SJSA1 (cell line): ENCODE results near the gene UFC1. TPM values are rescaled to one million over a fixed set of nuclear protein-coding genes. Genes with fewer than 3 reads are reported as not detected.

ENCODE experiments used
- DNase-seq, 2 experiments: peaks; one replicate each; pipeline ENCODE4 v3.0.0-alpha.2; 2015 to 2020; ENCODE audit warnings: low spot score in 2 of 2, low read depth in 1 of 2
- H3K27ac ChIP-seq: fragments of 250-450 bp; sonication (Bioruptor Pico); 2 replicates; pipeline ENCODE4 v1.5.1; 2020; ENCODE audit warnings: mild to moderate bottlenecking, moderate library complexity
- H3K27me3 ChIP-seq: fragments of 250-450 bp; sonication (Bioruptor Pico); replicated peaks from 2 replicates; pipeline ENCODE4 v1.5.1; 2020; ENCODE audit warnings: mild to moderate bottlenecking, moderate library complexity
- H3K36me3 ChIP-seq: fragments of 250-450 bp; sonication (Bioruptor Pico); 2 replicates; pipeline ENCODE4 v1.5.1; 2020; ENCODE audit warnings: mild to moderate bottlenecking
- H3K4me1 ChIP-seq: fragments of 250-450 bp; sonication (Bioruptor Pico); replicated peaks from 2 replicates; pipeline ENCODE4 v1.6.1; 2021; ENCODE audit warnings: mild to moderate bottlenecking
- H3K4me3 ChIP-seq: fragments of 250-450 bp; sonication (Bioruptor Pico); 2 replicates; pipeline ENCODE4 v1.5.1; 2020; ENCODE audit warnings: mild to moderate bottlenecking
- H3K9me3 ChIP-seq: fragments of 250-450 bp; sonication (Bioruptor Pico); replicated peaks from 2 replicates; pipeline ENCODE4 v1.5.1; 2020; ENCODE audit warnings: mild to moderate bottlenecking
- total RNA-seq: library from RNA; depleted of rRNA; stranded (reverse); fragments of >200 nt; shearing (Covaris generic); gene quantifications from 2 replicates; pipeline ENCODE4 v1.2.3, GENCODE V29; 2014

UFC1 gene
- total RNA-seq, 1 experiment from 2014 or later, result 105 TPM

DNA sequence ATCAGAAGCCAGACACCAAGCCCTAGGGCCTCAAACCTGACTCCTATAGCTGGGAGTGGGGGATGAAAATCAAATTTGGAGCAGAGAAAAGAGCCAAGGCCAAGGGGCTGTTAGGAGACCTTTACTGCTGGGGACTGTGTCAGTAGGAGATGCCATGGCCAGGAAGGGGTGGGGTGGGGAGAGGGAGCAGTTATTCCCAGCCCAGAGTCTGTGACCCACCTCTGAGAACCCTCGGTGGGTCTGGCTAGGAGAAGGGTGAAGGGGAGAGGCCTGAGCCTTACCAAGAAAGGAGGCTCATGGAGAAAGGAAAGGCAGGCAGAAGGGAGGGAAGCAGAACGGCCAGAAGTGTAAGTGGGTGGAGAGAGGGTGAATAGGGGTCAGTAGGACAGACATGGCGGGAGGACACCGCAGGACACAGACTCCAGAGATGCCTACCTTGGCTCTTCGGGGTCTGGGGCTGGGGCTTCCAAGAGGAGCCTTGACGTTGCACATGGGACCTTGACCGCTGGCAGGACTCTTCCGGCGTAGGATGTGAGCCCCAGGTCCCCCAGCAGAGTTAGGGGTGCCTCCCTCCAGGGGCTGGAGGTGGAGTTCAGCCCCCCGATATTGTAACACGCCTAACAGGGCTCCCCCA lies 43.9 kb downstream of the UFC1 start:
- no peak overlapping the region for H3K27ac ChIP-seq
- peaks cover 20% of the 10 kb centered on the region for H3K4me1 ChIP-seq
- H3K4me3 ChIP-seq, result no peak overlapping the region

GRCh38 chr1:161198194-161198896 lies 44.6 kb downstream of the UFC1 start:
- no peaks in the 10 kb centered on the region for H3K27me3 ChIP-seq
- no peak overlapping the region for H3K4me3 ChIP-seq
- H3K4me1 ChIP-seq, result peaks cover 25% of the 10 kb centered on the region
- no peak for DNase-seq
- no peak overlapping the region for H3K27ac ChIP-seq
- peaks cover under 1% of the 10 kb centered on the region for H3K36me3 ChIP-seq
- no peaks in the 10 kb centered on the region for H3K9me3 ChIP-seq

More for the DNA sequence above, 43.9 kb downstream of the UFC1 start:
- no peak for DNase-seq
- no peaks in the 10 kb centered on the region for H3K27me3 ChIP-seq
- no peaks in the 10 kb centered on the region for H3K9me3 ChIP-seq
- no peaks in the 10 kb centered on the region for H3K36me3 ChIP-seq

DNA sequence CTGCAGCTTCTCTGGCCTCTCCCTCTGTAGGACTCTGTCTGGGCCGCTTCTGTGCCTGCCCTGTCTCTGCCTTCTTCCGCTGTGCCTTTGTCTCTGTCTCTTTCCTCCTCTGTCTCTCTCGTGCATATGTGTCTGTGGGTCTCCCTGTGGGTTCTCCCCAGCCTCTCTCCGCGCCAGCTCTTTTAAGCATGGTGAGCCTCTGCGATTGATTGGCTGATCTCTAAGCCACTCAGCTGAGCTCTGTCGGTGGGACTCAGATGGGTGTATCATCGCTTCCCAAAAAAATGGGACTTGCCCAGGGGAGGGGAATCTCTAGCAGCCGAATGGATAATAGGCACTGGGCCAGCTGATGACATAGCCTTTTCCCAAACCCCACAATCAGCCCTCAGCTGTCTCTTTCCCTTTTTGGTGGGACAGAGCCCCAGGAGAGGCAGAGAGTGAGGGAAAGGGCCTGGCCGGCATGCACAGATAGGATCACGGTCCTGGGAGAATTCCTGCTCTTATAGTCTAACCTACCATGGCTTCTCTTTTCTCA lies 45.2 kb downstream of the UFC1 start, which contains the start of gene ADAMTS4:
TSS of gene ADAMTS4 (minus strand) at position 158 of the 535 bp plus-strand sequence. CDS start 427 bp downstream, outside the sequence.
- no peak for DNase-seq
- no peak within 1 kb of the TSS for H3K27ac ChIP-seq
- no peak within 1 kb of the TSS for H3K4me3 ChIP-seq
- no peaks in the 10 kb centered on the region for H3K9me3 ChIP-seq
- no peaks in the 10 kb centered on the region for H3K27me3 ChIP-seq
- peaks cover 25% of the 10 kb centered on the region for H3K4me1 ChIP-seq
- H3K36me3 ChIP-seq, result peaks cover 7% of the 10 kb centered on the region

GRCh38 chr1:161199506-161200139 lies 45.8 kb downstream of the UFC1 start:
- H3K4me3 ChIP-seq, result no peak overlapping the region
- no peaks in the 10 kb centered on the region for H3K9me3 ChIP-seq
- H3K27ac ChIP-seq, result no peak overlapping the region
- no peaks in the 10 kb centered on the region for H3K27me3 ChIP-seq
- H3K4me1 ChIP-seq, result peaks cover 25% of the 10 kb centered on the region
- H3K36me3 ChIP-seq, result peaks cover 13% of the 10 kb centered on the region
- no peak for DNase-seq

GRCh38 chr1:161200421-161200991 lies 46.7 kb downstream of the UFC1 start:
- Histone ChIP-seq H3K9me3 (no peaks in the 10 kb centered on the region), H3K4me3 (no peak overlapping the region), H3K27me3 (no peaks in the 10 kb centered on the region), H3K27ac (no peak overlapping the region), H3K36me3 (peaks cover 17% of the 10 kb centered on the region), H3K4me1 (peaks cover 25% of the 10 kb centered on the region)
- no peak for DNase-seq

GRCh38 chr1:161200992-161201835 lies 47.4 kb downstream of the UFC1 start:
- H3K4me3 ChIP-seq, result peak overlapping the region; percentile 64; the same call in 1 of the 2 replicates
- H3K4me1 ChIP-seq, result peaks cover 25% of the 10 kb centered on the region
- peak overlapping the region; percentile 77 for H3K27ac ChIP-seq
- no peaks in the 10 kb centered on the region for H3K27me3 ChIP-seq
- DNase-seq, result peak in 1 of 2 experiments; percentile 15
- H3K9me3 ChIP-seq, result no peaks in the 10 kb centered on the region
- H3K36me3 ChIP-seq, result peaks cover 18% of the 10 kb centered on the region

DNA sequence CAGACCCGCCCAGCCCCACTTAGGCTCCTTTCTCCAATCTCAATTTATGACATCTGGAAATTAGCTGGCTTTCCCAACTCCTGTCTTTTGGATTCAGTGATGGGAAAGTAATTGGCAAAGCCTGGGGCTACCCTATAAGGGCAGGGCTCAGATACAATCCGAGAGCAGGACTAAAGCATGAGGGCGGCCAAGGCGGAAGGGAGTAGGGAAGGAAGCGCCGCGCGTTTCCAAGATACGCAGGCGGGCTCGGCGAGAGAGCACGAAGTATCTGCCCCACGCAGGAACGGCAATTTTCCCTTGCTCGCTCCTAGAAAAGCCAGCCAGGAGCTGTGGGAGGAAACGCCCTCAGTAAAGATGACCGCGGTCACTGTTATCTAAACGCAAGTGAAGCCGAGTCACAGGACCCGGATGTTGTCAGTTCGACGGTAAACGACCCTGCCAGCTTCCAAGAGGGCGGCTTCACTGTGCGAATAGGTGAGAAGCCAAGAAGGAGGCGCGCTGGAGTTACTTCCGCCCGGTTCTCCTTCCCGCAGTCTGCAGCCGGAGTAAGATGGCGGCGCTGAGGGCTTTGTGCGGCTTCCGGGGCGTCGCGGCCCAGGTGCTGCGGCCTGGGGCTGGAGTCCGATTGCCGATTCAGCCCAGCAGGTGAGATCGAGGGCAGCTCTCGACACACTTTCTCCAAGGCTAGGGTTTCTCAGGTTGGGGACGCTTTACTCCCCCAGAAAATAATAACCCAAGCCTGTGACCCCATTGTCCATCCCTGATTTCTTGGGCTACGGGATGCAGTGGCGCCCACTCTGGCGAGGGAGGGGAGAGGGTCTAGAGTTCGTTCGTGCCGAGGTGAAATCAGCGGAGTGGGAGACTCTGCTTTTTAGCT lies 48.3 kb downstream of the UFC1 start, which contains the start of gene NDUFS2:
TSS of gene NDUFS2 (plus strand) at position 532 of the 877 bp plus-strand sequence. CDS start at position 551, 19 bp downstream.
- peaks cover 27% of the 10 kb centered on the region for H3K36me3 ChIP-seq
- H3K4me3 ChIP-seq, result peak within 1 kb of the TSS; percentile 64
- DNase-seq, result peak; percentile 95 to 99
- H3K27me3 ChIP-seq, result no peaks in the 10 kb centered on the region
- peaks cover 25% of the 10 kb centered on the region for H3K4me1 ChIP-seq
- peak within 1 kb of the TSS; percentile 77 for H3K27ac ChIP-seq
- no peaks in the 10 kb centered on the region for H3K9me3 ChIP-seq

DNA sequence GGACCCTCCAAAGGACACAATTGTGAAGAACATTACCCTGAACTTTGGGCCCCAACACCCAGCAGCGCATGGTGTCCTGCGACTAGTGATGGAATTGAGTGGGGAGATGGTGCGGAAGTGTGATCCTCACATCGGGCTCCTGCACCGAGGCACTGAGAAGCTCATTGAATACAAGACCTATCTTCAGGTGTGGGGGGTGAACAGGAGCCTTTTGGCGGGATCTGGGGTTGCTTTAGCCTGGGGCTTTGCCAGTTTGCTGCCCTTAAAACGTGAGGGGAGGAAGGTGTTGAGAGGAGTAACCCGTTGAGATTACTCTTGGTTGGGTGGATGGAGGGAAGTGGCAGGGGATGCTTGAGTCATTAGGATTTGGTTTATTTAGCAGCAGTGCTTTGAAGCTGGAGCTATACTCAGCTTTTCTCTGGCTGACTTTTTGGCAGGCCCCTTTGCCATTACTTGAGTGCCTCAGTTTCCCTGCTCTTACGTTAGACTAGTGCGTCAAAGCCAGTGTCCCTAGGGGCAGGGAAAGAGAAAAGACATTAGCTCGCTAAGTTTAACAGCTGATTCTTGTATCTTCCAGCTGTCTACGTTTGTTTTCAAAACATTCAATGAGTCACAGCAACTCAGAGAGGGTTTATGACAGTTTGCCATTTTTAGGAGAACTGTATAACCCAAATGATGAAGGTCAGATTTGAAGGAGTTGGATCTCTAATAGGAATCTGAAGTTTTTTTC lies 52.8 kb downstream of the UFC1 start:
- no peaks in the 10 kb centered on the region for H3K9me3 ChIP-seq
- H3K36me3 ChIP-seq, result peaks cover 64% of the 10 kb centered on the region
- no peak overlapping the region for H3K27ac ChIP-seq
- H3K4me3 ChIP-seq, result no peak overlapping the region
- DNase-seq, result no peak
- H3K27me3 ChIP-seq, result no peaks in the 10 kb centered on the region
- peaks cover 10% of the 10 kb centered on the region for H3K4me1 ChIP-seq

DNA sequence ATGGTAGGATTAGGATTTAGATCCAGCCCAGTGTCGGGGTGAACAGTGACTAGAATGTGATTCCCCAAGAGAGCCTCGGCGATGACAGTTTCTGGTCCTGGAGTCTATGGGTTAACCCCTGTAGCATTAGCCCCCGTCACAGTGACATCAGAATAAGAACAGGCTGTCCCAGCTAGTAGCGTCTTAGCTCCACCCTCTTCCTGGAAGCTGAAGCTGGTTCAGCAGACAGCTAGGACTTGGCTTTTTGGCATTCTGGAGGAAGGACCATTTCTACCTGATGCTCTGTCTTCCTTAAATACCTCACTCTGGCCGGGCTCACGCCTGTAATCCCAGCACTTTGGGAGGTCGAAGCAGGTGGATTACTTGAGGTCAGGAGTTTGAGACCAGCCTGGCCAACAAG lies 53.4 kb downstream of the UFC1 start:
- Histone ChIP-seq H3K4me1 (peaks cover 5% of the 10 kb centered on the region), H3K27me3 (no peaks in the 10 kb centered on the region), H3K36me3 (peaks cover 70% of the 10 kb centered on the region), H3K9me3 (no peaks in the 10 kb centered on the region), H3K4me3 (no peak overlapping the region), H3K27ac (no peak overlapping the region)
- DNase-seq, result no peak
